Measurements from ENCODE around the gene TMEM63B. TPM values are rescaled to one million over a fixed set of nuclear protein-coding genes. Genes with fewer than 3 reads are reported as not detected.

Gene TMEM63B
- polyA plus RNA-seq, 2 of the 4 experiments (the other 2 are of a cell fraction) = 21.6 to 24.0 TPM

- no peak for TF ChIP-seq CHD2 (IDR thresholded peaks at IDR 0.05; ENCODE audit: low read length, partially characterized antibody)
- no peak for TF ChIP-seq PBX3 (IDR thresholded peaks at IDR 0.05)
- no peak for TF ChIP-seq ATOH8 (CRISPR knock-in tag; IDR thresholded peaks at IDR 0.05; ENCODE audit: low read depth)
- no peak for TF ChIP-seq PHF8 (IDR thresholded peaks at IDR 0.05; ENCODE audit: borderline replicate concordance, low read depth)
- no peak for TF ChIP-seq FOSB (CRISPR knock-in tag; IDR thresholded peaks at IDR 0.05)
Measured at GRCh38 chr6:44154067-44154466, 26.7 kb downstream of the TMEM63B start (continued).

- H3K4me2 ChIP-seq = no peak overlapping the region
- POLR2A ChIA-PET = no interaction called here
- CTCF ChIA-PET = interaction anchor here (1.1 to 4.0 kb wide), 3 partner anchors 16 to 78 kb away, joined by 3 to 11 read pairs (median 6); no protein-coding TSS in a partner anchor
- ATAC-seq = no peak
- TF ChIP-seq CEBPB (IDR thresholded peaks at IDR 0.05) (no peak), HDAC2 (IDR thresholded peaks at IDR 0.05) (no peak), FOSB (CRISPR knock-in tag; IDR thresholded peaks at IDR 0.05) (no peak), CHD4 (IDR thresholded peaks at IDR 0.05; ENCODE audit: borderline replicate concordance) (no peak), SMC3 (IDR thresholded peaks at IDR 0.05) (no peak), GATA3 (IDR thresholded peaks at IDR 0.05; ENCODE audit: borderline replicate concordance) (no peak), HES2 (IDR thresholded peaks at IDR 0.05) (no peak), PHF8 (IDR thresholded peaks at IDR 0.05; ENCODE audit: borderline replicate concordance, low read depth) (no peak), SREBF2 (IDR thresholded peaks at IDR 0.05) (no peak), ELK1 (IDR thresholded peaks at IDR 0.05; ENCODE audit: low read depth, low read length) (no peak), HOXB5 (CRISPR knock-in tag; IDR thresholded peaks at IDR 0.05) (no peak), E2F6 (IDR thresholded peaks at IDR 0.05; ENCODE audit: borderline replicate concordance, low read depth) (no peak), POLR2A (IDR thresholded peaks at IDR 0.05; ENCODE audit: low read length) (no peak), RAD21 (conservative IDR thresholded peaks at IDR 0.05 in 1 of 2, IDR thresholded peaks at IDR 0.05 in 1 of 2) (no peak), FOSL2 (IDR thresholded peaks at IDR 0.05) (no peak), FOSL2 (CRISPR knock-in tag; IDR thresholded peaks at IDR 0.05) (no peak), MAX (IDR thresholded peaks at IDR 0.05) (no peak), REST (IDR thresholded peaks at IDR 0.05) (no peak)
- FAIRE-seq = no peak
- 82% methylated on average over 9 of the region's 9 CpGs for WGBS (ENCODE audit: missing lambda C conversion rate)
- H3K27ac ChIP-seq = no peak overlapping the region
- H3K4me3 ChIP-seq = no peak overlapping the region
- DNase-seq (ENCODE audit: low read depth in 1 of 2, low spot score in 1 of 2) = no peak
- no peaks in the 10 kb centered on the region for H3K9me3 ChIP-seq
- H3K4me1 ChIP-seq = no peaks in the 10 kb centered on the region
Measured at GRCh38 chr6:44156494-44157151, 29.3 kb downstream of the TMEM63B start.
